ENCODE data around the gene FGFBP2.
"Not testable (repeated sequence)": the region's sequence is repeated elsewhere in the genome, so short reads cannot be mapped to it uniquely, and the experiment has no call there.

Gene FGFBP2

DNA sequence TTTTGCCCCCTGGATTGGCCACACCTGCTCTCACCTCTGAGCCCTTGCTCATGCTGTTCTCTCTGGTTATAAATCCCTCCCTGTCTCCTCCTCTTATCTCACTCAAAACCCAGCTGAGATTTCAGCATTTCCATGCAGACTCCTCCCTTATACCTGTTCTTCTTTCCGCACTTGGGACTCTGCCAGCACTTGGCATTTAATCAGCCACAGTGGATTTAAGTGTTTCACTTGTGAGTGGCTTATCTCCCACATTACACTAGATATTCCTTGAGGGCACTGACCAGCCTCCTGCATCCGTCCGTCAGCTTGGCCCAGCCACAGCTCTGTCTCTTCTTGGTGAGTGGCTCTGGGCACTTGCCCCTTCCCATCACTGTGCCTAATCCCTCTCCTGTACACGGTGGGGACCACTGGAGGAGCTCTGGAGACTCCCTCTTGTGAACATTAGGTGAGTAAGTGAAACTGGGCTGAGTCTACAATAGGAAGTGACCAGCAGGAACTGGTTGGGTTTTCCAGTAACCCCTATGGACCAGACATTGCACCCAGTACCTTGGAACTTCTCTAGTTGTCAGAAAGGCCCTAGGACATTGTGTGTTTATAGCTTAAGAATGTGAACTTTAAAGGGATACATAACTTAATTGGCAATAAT is 44.4 kb downstream of the FGFBP2 start:
- no peaks in the 10 kb centered on the region for H3K27me3 ChIP-seq (ENCODE audit: control insufficient read depth, insufficient read depth, low read length, poor library complexity, severe bottlenecking)
- WGBS, 2 experiments: 85 to 87% methylated on average over 4 of the region's 4 CpGs

DNA sequence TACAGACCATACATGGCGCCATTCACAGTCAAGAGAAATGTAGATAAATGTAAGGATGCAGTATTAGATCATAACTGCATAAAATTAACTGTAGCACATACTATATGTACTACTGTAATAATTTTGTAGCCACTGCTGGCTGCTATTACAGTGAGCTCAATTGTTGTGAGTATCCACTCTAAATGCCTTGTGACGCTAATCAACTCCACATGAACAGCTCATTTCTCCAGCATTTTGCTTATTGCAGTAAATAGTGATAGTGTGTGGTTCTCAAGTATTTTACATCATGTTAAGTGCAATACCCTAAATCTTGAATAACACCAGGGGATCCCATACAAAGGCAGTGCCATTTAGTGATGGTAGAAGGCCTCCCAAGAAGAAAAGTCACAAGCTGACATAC is 45.7 kb downstream of the FGFBP2 start:
- Histone ChIP-seq H3K4me3 (ENCODE audit: insufficient read depth, low read depth, low read length) (no peak overlapping the region), H3K4me1 (ENCODE audit: control insufficient read depth, insufficient read depth, low read length) (no peaks in the 10 kb centered on the region), H3K27me3 (ENCODE audit: control insufficient read depth, insufficient read depth, low read length, poor library complexity, severe bottlenecking) (no peaks in the 10 kb centered on the region), H3K27ac (ENCODE audit: insufficient read depth, low read depth, low read length, poor library complexity, severe bottlenecking) (no peak overlapping the region), H3K9me3 (ENCODE audit: control insufficient read depth, low read length) (no peaks in the 10 kb centered on the region), H3K36me3 (ENCODE audit: control insufficient read depth, insufficient read depth, low read length) (no peaks in the 10 kb centered on the region)
- 100% methylated on average over 1 of the region's 2 CpGs; no CpG with 5 or more reads in 1 of the 2 experiments for WGBS, 2 experiments

More for the DNA sequence above, 44.4 kb downstream of the FGFBP2 start:
- Histone ChIP-seq H3K36me3 (ENCODE audit: control insufficient read depth, insufficient read depth, low read length) (no peaks in the 10 kb centered on the region), H3K9me3 (ENCODE audit: control insufficient read depth, low read length) (no peaks in the 10 kb centered on the region), H3K4me3 (ENCODE audit: insufficient read depth, low read depth, low read length) (no peak overlapping the region), H3K4me1 (ENCODE audit: control insufficient read depth, insufficient read depth, low read length) (no peaks in the 10 kb centered on the region), H3K27ac (ENCODE audit: insufficient read depth, low read depth, low read length, poor library complexity, severe bottlenecking) (no peak overlapping the region)

DNA sequence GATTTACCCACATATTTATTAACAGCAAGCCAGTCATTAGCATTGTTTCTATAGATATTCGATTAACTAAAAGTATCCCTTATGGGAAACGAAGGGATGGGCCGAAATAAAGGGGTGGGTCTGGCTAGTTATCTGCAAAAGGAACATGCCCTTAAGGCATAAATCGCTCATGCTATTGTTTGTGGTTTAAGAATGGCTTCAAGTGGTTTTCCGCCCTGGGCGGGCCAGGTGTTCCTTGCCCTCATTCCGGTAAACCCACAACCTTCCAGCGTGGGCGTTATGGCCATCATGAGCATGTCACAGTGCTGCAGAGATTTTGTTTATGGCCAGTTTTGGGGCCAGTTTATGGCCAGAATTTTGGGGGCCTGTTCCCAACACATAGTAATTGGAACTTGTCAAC is 46.6 kb downstream of the FGFBP2 start:
- not testable (repeated sequence) for H3K27me3 ChIP-seq (ENCODE audit: control insufficient read depth, insufficient read depth, low read length, poor library complexity, severe bottlenecking); H3K4me1 ChIP-seq (ENCODE audit: control insufficient read depth, insufficient read depth, low read length); H3K9me3 ChIP-seq (ENCODE audit: control insufficient read depth, low read length); H3K36me3 ChIP-seq (ENCODE audit: control insufficient read depth, insufficient read depth, low read length); H3K27ac ChIP-seq (ENCODE audit: insufficient read depth, low read depth, low read length, poor library complexity, severe bottlenecking); H3K4me3 ChIP-seq (ENCODE audit: insufficient read depth, low read depth, low read length)
- WGBS, 2 experiments: 93 to 94% methylated on average over 9 of the region's 9 CpGs

DNA sequence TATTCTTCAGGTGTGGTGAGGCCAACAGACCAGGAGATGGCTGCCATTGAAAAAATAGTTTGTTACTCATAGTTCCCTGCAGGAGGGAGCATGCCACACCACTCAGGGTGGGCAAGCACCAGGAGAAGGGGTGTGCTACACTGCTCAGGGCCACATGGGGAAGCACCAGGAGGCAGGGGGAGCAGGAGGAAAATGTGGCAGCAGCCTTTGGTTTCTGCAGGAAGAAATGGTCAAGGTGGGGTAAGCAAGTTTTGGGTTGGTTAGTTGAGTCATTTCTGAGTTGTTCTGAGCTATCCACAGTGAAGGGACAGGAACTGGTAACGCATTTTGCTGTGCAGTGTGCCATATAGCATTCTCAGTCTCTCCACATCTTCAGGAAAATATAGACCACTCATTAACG is 48.2 kb downstream of the FGFBP2 start:
- H3K4me1 ChIP-seq (ENCODE audit: control insufficient read depth, insufficient read depth, low read length): no peaks in the 10 kb centered on the region
- H3K27me3 ChIP-seq (ENCODE audit: control insufficient read depth, insufficient read depth, low read length, poor library complexity, severe bottlenecking): no peaks in the 10 kb centered on the region
- H3K27ac ChIP-seq (ENCODE audit: insufficient read depth, low read depth, low read length, poor library complexity, severe bottlenecking): no peak overlapping the region
- no peaks in the 10 kb centered on the region for H3K36me3 ChIP-seq (ENCODE audit: control insufficient read depth, insufficient read depth, low read length)
- H3K4me3 ChIP-seq (ENCODE audit: insufficient read depth, low read depth, low read length): no peak overlapping the region
- 92 to 100% methylated on average over 2 of the region's 2 CpGs for WGBS, 2 experiments
- no peaks in the 10 kb centered on the region for H3K9me3 ChIP-seq (ENCODE audit: control insufficient read depth, low read length)

DNA sequence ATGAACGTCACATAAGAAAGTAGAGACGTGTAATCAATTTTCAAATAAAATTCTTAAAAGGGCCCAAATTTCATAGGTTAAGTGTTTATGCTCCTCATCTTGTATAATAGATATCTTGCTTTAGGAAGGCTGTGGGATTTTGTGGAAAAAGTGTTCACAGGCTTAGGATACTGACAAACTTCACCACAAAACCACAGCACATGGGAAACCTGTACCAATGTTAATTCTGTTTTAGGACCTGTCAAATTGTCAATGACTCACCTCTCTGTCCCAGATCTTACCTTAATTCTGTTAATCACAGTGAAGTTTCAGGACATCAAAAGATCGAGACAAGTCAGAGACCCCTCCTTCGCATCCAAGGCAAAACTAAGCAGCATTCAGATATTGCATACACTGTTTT is 48.7 kb downstream of the FGFBP2 start:
- Histone ChIP-seq H3K27me3 (ENCODE audit: control insufficient read depth, insufficient read depth, low read length, poor library complexity, severe bottlenecking) (no peaks in the 10 kb centered on the region), H3K4me1 (ENCODE audit: control insufficient read depth, insufficient read depth, low read length) (no peaks in the 10 kb centered on the region), H3K9me3 (ENCODE audit: control insufficient read depth, low read length) (no peaks in the 10 kb centered on the region), H3K36me3 (ENCODE audit: control insufficient read depth, insufficient read depth, low read length) (no peaks in the 10 kb centered on the region), H3K27ac (ENCODE audit: insufficient read depth, low read depth, low read length, poor library complexity, severe bottlenecking) (no peak overlapping the region), H3K4me3 (ENCODE audit: insufficient read depth, low read depth, low read length) (no peak overlapping the region)
- 95 to 97% methylated on average over 4 of the region's 4 CpGs for WGBS, 2 experiments

DNA sequence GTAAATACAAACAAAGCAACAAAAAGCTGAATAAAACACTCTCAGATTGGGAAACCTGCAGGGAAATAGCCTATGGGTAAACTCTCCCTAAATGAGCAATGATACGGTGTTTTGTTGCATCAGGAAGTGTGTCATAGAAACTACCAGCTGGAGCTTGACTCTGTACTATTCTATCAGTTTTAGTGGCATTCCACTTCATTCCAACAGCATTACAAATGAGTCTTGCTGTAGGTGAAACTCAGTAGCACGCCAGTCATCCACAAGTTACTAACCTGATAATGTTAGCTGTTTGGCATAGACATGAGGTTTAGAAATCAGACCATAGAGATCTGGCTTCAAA is 49.4 kb downstream of the FGFBP2 start:
- no peaks in the 10 kb centered on the region for H3K4me1 ChIP-seq (ENCODE audit: control insufficient read depth, insufficient read depth, low read length)
- H3K27ac ChIP-seq (ENCODE audit: insufficient read depth, low read depth, low read length, poor library complexity, severe bottlenecking): no peak overlapping the region
- WGBS, 2 experiments: 84 to 91% methylated on average over 2 of the region's 2 CpGs
- no peaks in the 10 kb centered on the region for H3K36me3 ChIP-seq (ENCODE audit: control insufficient read depth, insufficient read depth, low read length)
- no peak overlapping the region for H3K4me3 ChIP-seq (ENCODE audit: insufficient read depth, low read depth, low read length)
- H3K9me3 ChIP-seq (ENCODE audit: control insufficient read depth, low read length): no peaks in the 10 kb centered on the region
- H3K27me3 ChIP-seq (ENCODE audit: control insufficient read depth, insufficient read depth, low read length, poor library complexity, severe bottlenecking): no peaks in the 10 kb centered on the region

DNA sequence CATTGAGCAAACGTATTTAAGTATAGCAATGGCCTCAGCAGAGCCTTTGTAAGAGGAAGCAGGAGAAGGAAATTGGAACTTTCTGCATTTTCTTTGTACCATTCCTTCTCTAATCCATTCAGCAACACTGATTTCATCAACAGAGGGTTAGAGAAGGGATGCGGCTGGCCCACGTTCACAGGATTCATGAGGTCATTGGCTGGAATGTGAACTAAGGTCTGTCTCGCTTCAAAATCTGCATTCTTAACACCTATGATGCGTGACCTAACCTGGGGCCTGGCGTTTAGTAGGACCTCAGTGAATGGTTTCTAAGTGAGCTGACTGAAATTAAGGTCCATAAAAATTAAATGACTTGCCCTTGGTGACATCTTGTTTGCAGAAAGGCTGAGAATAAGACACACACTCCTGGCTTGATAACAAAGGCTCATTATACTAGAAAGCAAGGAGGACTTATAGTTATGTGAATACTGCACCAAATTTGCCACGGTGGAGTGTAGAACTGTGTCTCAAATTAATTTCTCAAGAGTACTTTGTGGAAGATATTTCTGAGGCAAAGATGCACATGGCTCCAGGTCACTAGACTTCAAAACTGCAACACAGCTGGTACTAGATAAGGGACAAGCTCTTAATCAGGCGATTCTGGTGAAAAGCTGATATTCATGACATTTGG is 49.9 kb downstream of the FGFBP2 start:
- H3K27me3 ChIP-seq (ENCODE audit: control insufficient read depth, insufficient read depth, low read length, poor library complexity, severe bottlenecking): no peaks in the 10 kb centered on the region
- no peak overlapping the region for H3K27ac ChIP-seq (ENCODE audit: insufficient read depth, low read depth, low read length, poor library complexity, severe bottlenecking)
- H3K4me1 ChIP-seq (ENCODE audit: control insufficient read depth, insufficient read depth, low read length): no peaks in the 10 kb centered on the region
- no peaks in the 10 kb centered on the region for H3K36me3 ChIP-seq (ENCODE audit: control insufficient read depth, insufficient read depth, low read length)
- WGBS, 2 experiments: 90 to 92% methylated on average over 8 of the region's 8 CpGs
- H3K9me3 ChIP-seq (ENCODE audit: control insufficient read depth, low read length): no peaks in the 10 kb centered on the region
- no peak overlapping the region for H3K4me3 ChIP-seq (ENCODE audit: insufficient read depth, low read depth, low read length)

DNA sequence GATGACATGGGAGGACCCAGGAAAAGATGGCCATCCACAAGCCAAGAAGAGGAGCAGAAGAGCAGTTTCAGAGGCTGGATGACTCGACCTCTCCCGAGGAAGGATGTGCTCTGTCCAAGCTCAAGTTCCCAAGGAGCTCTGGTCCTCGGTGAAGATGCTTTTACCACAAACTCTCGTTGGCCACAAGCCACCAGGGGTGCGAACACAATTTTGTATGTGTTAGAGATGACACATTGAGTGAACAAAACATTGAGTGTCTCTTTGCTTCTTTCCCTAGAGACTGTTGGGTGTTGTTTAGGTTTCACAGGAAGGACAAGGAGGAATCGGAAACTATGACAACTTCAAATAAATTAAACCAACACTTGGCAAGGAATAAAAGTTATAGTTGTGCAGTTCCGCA is 50.7 kb downstream of the FGFBP2 start:
- no peaks in the 10 kb centered on the region for H3K9me3 ChIP-seq (ENCODE audit: control insufficient read depth, low read length)
- H3K4me1 ChIP-seq (ENCODE audit: control insufficient read depth, insufficient read depth, low read length): no peaks in the 10 kb centered on the region
- no peaks in the 10 kb centered on the region for H3K36me3 ChIP-seq (ENCODE audit: control insufficient read depth, insufficient read depth, low read length)
- no peaks in the 10 kb centered on the region for H3K27me3 ChIP-seq (ENCODE audit: control insufficient read depth, insufficient read depth, low read length, poor library complexity, severe bottlenecking)
- no peak overlapping the region for H3K4me3 ChIP-seq (ENCODE audit: insufficient read depth, low read depth, low read length)
- WGBS, 2 experiments: 72 to 77% methylated on average over 6 to 7 of the region's 7 CpGs
- H3K27ac ChIP-seq (ENCODE audit: insufficient read depth, low read depth, low read length, poor library complexity, severe bottlenecking): no peak overlapping the region
